Tibial artery (tissue), 4 donors: ENCODE data around the gene KLLN.
"Not testable (repeated sequence)": the region's sequence is repeated elsewhere in the genome, so short reads cannot be mapped to it uniquely, and the experiment has no call there.

Experiments used
- DNase-seq, 2 donors: peaks; one replicate each; pipeline ENCODE4 v3.0.0-alpha.2; 2019
- H3K27ac ChIP-seq, 2 donors: fragments of 200-600 bp; sonication (generic) in 1 of 2; 1 replicate in 1 of 2; 2 replicates in 1 of 2; pipeline ENCODE4 v1.5.1; 2018 to 2019; ENCODE audit warnings: mild to moderate bottlenecking in 1 of 2
- H3K27me3 ChIP-seq, 2 donors: fragments of 200-600 bp; sonication (generic) in 1 of 2; one replicate each; pipeline versions ENCODE4 v1.5.1 to v1.6.0; 2016 to 2019
- H3K36me3 ChIP-seq, 3 donors: fragments of 200-600 bp; sonication (generic) in 2 of 3; one replicate each; pipeline ENCODE4 v1.5.1; 2016 to 2019; ENCODE audit warnings: mild to moderate bottlenecking in 2 of 3
- H3K4me1 ChIP-seq, 4 donors: fragments of 200-600 bp; sonication (generic) in 2 of 4; 1 replicate in 3 of 4; 2 replicates in 1 of 4; pipeline ENCODE4 v1.5.1; 2016 to 2019
- H3K4me3 ChIP-seq, 2 donors: fragments of 200-600 bp; sonication (generic) in 1 of 2; 1 replicate in 1 of 2; 2 replicates in 1 of 2; pipeline ENCODE4 v1.5.1; 2018 to 2019; ENCODE audit warnings: mild to moderate bottlenecking in 2 of 2
- H3K9me3 ChIP-seq, 3 donors: fragments of 200-600 bp; sonication (generic) in 1 of 3; one replicate each; pipeline ENCODE4 v1.5.1; 2016 to 2019
- CTCF ChIP-seq, 2 experiments: fragments of 200-600 bp in 1 of 2; fragments of 450-650 bp in 1 of 2; IDR thresholded peaks; one replicate each; pipeline ENCODE4 v1.5.1; 2017 to 2019; ENCODE audit warnings: antibody characterized with exemption in 2 of 2, mild to moderate bottlenecking in 1 of 2, moderate library complexity in 1 of 2
- intact Hi-C: fragments of 100-400 bp; cut with DNase I; formaldehyde crosslinking; loops from one replicate; pipeline ENCODE4 v1.15.0; 2023; ENCODE audit warnings: low total_unique reads

Gene KLLN

GRCh38 chr10:87862679-87863052 is 667 bp downstream of the KLLN start:
- Histone ChIP-seq H3K9me3 (no peaks in the 10 kb centered on the region), H3K4me1 (peaks cover 0 to 12% (median 7%) of the 10 kb centered on the region in 4 donors), H3K27ac (peak overlapping the region; percentile 83 to 100), H3K36me3 (no peaks in the 10 kb centered on the region), H3K4me3 (peak overlapping the region; percentile 83 to 97), H3K27me3 (no peaks in the 10 kb centered on the region)
- DNase-seq, result no peak
- intact Hi-C loops, result loop anchor here (5.0 to 10.0 kb wide), 4 partner anchors 150 to 525 kb away; no protein-coding TSS in a partner anchor
- no peak for TF ChIP-seq CTCF (IDR thresholded peaks at IDR 0.05)

GRCh38 chr10:87861953-87862678 is 1.2 kb downstream of the KLLN start:
- intact Hi-C loops, result loop anchor here (5.0 to 10.0 kb wide), 4 partner anchors 150 to 525 kb away; no protein-coding TSS in a partner anchor

GRCh38 chr10:87861566-87861952 is 1.8 kb downstream of the KLLN start:
- no peaks in the 10 kb centered on the region for H3K27me3 ChIP-seq
- TF ChIP-seq CTCF (IDR thresholded peaks at IDR 0.05), result peak in 1 of 2 experiments; percentile 12
- intact Hi-C loops, result loop anchor here (5.0 to 10.0 kb wide), 4 partner anchors 151 to 526 kb away; no protein-coding TSS in a partner anchor
- DNase-seq, result peak; percentile 82 to 87
- H3K4me1 ChIP-seq, result peaks cover 0 to 12% (median 7%) of the 10 kb centered on the region in 4 donors
- peak overlapping the region; percentile 83 to 97 for H3K4me3 ChIP-seq
- H3K9me3 ChIP-seq, result no peaks in the 10 kb centered on the region
- H3K36me3 ChIP-seq, result no peaks in the 10 kb centered on the region
- H3K27ac ChIP-seq, result peak overlapping the region; percentile 83 to 100

More at GRCh38 chr10:87861953-87862678, 1.2 kb downstream of the KLLN start:
- H3K27ac ChIP-seq, result peak overlapping the region; percentile 83 to 100
- H3K9me3 ChIP-seq, result no peaks in the 10 kb centered on the region
- DNase-seq, result peak; percentile 95 to 99
- no peaks in the 10 kb centered on the region for H3K36me3 ChIP-seq
- peaks cover 0 to 12% (median 7%) of the 10 kb centered on the region in 4 donors for H3K4me1 ChIP-seq
- peak overlapping the region; percentile 83 to 97 for H3K4me3 ChIP-seq
- no peaks in the 10 kb centered on the region for H3K27me3 ChIP-seq
- TF ChIP-seq CTCF (IDR thresholded peaks at IDR 0.05), result peak in 1 of 2 experiments; percentile 20

- peaks cover 0 to 12% (median 7%) of the 10 kb centered on the region in 4 donors for H3K4me1 ChIP-seq
- H3K36me3 ChIP-seq, result no peaks in the 10 kb centered on the region
- TF ChIP-seq CTCF (IDR thresholded peaks at IDR 0.05), result no peak
- no peak for DNase-seq
- H3K27me3 ChIP-seq, result no peaks in the 10 kb centered on the region
- intact Hi-C loops, result loop anchor here (5.0 to 10.0 kb wide), 4 partner anchors 151 to 526 kb away; no protein-coding TSS in a partner anchor
- H3K9me3 ChIP-seq, result no peaks in the 10 kb centered on the region
- peak overlapping the region; percentile 83 to 100 for H3K27ac ChIP-seq
- H3K4me3 ChIP-seq, result peak overlapping the region; percentile 83 to 97
Observed at GRCh38 chr10:87860816-87861403, 2.4 kb downstream of the KLLN start.

- no peaks in the 10 kb centered on the region for H3K36me3 ChIP-seq
- H3K9me3 ChIP-seq, result no peaks in the 10 kb centered on the region
- peak overlapping the region; percentile 55 to 83 for H3K27ac ChIP-seq
- peak in 1 of 2 donors; percentile 60 for DNase-seq
- H3K27me3 ChIP-seq, result no peaks in the 10 kb centered on the region
- peak; percentile 62 to 71 for TF ChIP-seq CTCF (IDR thresholded peaks at IDR 0.05)
- H3K4me3 ChIP-seq, result no peak overlapping the region
- intact Hi-C loops, result loop anchor here (5.0 to 10.0 kb wide), 4 partner anchors 152 to 527 kb away; no protein-coding TSS in a partner anchor
- H3K4me1 ChIP-seq, result peaks cover 0 to 12% (median 7%) of the 10 kb centered on the region in 4 donors
Observed at GRCh38 chr10:87860156-87860795, 3.1 kb downstream of the KLLN start.

- not testable (repeated sequence) for H3K9me3 ChIP-seq, H3K36me3 ChIP-seq, H3K27me3 ChIP-seq, H3K4me3 ChIP-seq, H3K4me1 ChIP-seq, DNase-seq, H3K27ac ChIP-seq
- intact Hi-C loops, result loop anchor here (10.0 kb wide), 1 partner anchor 699 kb away; no protein-coding TSS in a partner anchor
Observed at GRCh38 chr10:87855665-87856064, 7.7 kb downstream of the KLLN start.

- H3K27ac ChIP-seq, DNase-seq, H3K4me3 ChIP-seq, H3K36me3 ChIP-seq, H3K4me1 ChIP-seq, H3K9me3 ChIP-seq, H3K27me3 ChIP-seq: not testable (repeated sequence)
- intact Hi-C loops, result loop anchor here (10.0 kb wide), 1 partner anchor 700 kb away; no protein-coding TSS in a partner anchor
Observed at GRCh38 chr10:87855247-87855646, 8.1 kb downstream of the KLLN start.
